Astrocyte (in vitro differentiated cells and primary cell): Measurements from ENCODE around the gene NR6A1.

ENCODE experiments used
- EZH2 ChIP-seq: IDR thresholded peaks from 2 replicates; pipeline ENCODE4 v1.6.1; 2012; ENCODE audit warnings: mild to moderate bottlenecking, low read length, inconsistent platforms; ENCODE audit not compliant: insufficient read depth
- TF ChIP-seq, protein P1 (sequence below): IDR thresholded peaks from 2 replicates; pipeline ENCODE4 v1.5.1; 2011; ENCODE audit warnings: low read depth, mild to moderate bottlenecking, inconsistent platforms, low read length, moderate library complexity; ENCODE audit not compliant: insufficient read depth

- TF ChIP-seq, protein P1, sequence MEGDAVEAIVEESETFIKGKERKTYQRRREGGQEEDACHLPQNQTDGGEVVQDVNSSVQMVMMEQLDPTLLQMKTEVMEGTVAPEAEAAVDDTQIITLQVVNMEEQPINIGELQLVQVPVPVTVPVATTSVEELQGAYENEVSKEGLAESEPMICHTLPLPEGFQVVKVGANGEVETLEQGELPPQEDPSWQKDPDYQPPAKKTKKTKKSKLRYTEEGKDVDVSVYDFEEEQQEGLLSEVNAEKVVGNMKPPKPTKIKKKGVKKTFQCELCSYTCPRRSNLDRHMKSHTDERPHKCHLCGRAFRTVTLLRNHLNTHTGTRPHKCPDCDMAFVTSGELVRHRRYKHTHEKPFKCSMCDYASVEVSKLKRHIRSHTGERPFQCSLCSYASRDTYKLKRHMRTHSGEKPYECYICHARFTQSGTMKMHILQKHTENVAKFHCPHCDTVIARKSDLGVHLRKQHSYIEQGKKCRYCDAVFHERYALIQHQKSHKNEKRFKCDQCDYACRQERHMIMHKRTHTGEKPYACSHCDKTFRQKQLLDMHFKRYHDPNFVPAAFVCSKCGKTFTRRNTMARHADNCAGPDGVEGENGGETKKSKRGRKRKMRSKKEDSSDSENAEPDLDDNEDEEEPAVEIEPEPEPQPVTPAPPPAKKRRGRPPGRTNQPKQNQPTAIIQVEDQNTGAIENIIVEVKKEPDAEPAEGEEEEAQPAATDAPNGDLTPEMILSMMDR, result no peak
- no peak for TF ChIP-seq EZH2
Measured at GRCh38 chr9:124483481-124483880, 287.6 kb downstream of the NR6A1 start.
